ENCODE data around the gene MERTK. TPM values are rescaled to one million over a fixed set of nuclear protein-coding genes. Genes with fewer than 3 reads are reported as not detected.

MERTK gene
- total and polyA plus RNA-seq, 2 of the 13 experiments (the other 11 are each of a cell fraction or from before 2014, with no cell fraction given), result 37.3 to 44.7 TPM

DNA sequence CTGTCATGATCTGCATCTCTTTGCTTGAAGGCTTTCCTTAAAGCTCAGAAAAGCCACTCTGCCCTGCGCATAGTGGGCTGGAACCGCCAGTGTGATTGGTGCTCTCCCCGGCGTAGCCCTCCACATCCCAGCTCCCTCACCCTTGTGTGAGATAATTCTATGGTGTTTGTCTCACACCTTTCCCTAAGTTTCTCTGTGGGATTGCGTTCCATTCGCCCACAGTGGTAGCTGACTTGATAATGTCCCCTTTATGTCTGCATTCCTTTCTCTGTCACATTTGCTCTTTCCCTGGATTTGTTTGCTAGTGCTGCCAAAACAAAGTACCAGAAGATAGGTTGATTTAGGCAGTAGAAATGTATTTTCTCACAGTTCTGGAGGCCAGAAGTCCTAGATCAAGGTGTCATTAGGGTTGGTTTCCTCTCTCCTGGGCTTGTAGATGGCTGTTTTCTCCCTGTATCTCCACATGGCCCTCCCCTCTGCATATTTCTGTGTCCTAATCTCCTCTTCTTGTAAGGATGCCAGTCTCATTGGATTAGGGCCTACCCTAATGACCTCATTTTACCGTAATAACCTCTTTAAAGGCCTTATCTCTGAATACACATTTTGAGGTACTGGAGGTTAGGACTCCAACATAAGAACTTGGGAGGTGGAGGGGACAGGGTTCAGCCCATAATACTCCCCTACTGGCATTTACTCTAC, 149.3 kb downstream of the MERTK start (continued):
- TF ChIP-seq TBX2 (CRISPR knock-in tag; IDR thresholded peaks at IDR 0.05; ENCODE audit: borderline replicate concordance), result peak; percentile 47; the same call in 1 of the 2 replicates
- 0 out of 2 replicates have a peak, but pooled peaks have one; percentile 61 for TF ChIP-seq ZBTB46 (CRISPR knock-in tag; IDR thresholded peaks at IDR 0.05; ENCODE audit: borderline replicate concordance)
- no peak for TF ChIP-seq KDM3A (CRISPR knock-in tag; IDR thresholded peaks at IDR 0.05; ENCODE audit: low read depth)
- no peak for TF ChIP-seq MTF2 (CRISPR knock-in tag; IDR thresholded peaks at IDR 0.05; ENCODE audit: borderline replicate concordance)
- TF ChIP-seq HMG20B (CRISPR knock-in tag; conservative IDR thresholded peaks at IDR 0.05), result 0 out of 2 replicates have a peak, but pooled peaks have one; percentile 30
- TF ChIP-seq CENPX (CRISPR knock-in tag; IDR thresholded peaks at IDR 0.05), result no peak
- TF ChIP-seq ZBTB49 (CRISPR knock-in tag; IDR thresholded peaks at IDR 0.05; ENCODE audit: borderline replicate concordance), result no peak
- no peak for TF ChIP-seq MEIS2 (CRISPR knock-in tag; IDR thresholded peaks at IDR 0.05)
- peak; percentile 36; the same call in 1 of the 2 replicates for TF ChIP-seq ZFX (CRISPR knock-in tag; IDR thresholded peaks at IDR 0.05; ENCODE audit: low read depth)
- TF ChIP-seq, protein P1, sequence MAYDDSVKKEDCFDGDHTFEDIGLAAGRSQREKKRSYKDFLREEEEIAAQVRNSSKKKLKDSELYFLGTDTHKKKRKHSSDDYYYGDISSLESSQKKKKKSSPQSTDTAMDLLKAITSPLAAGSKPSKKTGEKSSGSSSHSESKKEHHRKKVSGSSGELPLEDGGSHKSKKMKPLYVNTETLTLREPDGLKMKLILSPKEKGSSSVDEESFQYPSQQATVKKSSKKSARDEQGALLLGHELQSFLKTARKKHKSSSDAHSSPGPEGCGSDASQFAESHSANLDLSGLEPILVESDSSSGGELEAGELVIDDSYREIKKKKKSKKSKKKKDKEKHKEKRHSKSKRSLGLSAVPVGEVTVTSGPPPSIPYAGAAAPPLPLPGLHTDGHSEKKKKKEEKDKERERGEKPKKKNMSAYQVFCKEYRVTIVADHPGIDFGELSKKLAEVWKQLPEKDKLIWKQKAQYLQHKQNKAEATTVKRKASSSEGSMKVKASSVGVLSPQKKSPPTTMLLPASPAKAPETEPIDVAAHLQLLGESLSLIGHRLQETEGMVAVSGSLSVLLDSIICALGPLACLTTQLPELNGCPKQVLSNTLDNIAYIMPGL (CRISPR knock-in tag; IDR thresholded peaks at IDR 0.05; ENCODE audit: borderline replicate concordance in 1 of 2, low read depth in 1 of 2), result 0 out of 4 replicates have a peak, but pooled peaks of 1 of the 2 experiments have one; percentile 25
- TF ChIP-seq ZNF343 (CRISPR knock-in tag; IDR thresholded peaks at IDR 0.05), result peak; percentile 34; the same call in 1 of the 2 replicates
